Cardiac fibroblast (primary cell): ENCODE measurements around the gene TMEM135.
"Not testable (repeated sequence)": the region's sequence is repeated elsewhere in the genome, so short reads cannot be mapped to it uniquely, and the experiment has no call there.

ENCODE experiments used
- DNase-seq, 2 donors: peaks; one replicate each; pipeline versions ENCODE4 v3.0.0 to v3.0.0-alpha.2; 2010; ENCODE audit warnings: low read depth in 2 of 2
- H3K4me3 ChIP-seq, 2 donors: replicated peaks in 1 of 2; 1 replicate in 1 of 2; 2 replicates in 1 of 2; pipeline ENCODE4 v1.5.1; 2011; ENCODE audit warnings: low read depth in 2 of 2, low read length in 2 of 2, mild to moderate bottlenecking in 2 of 2, moderate library complexity in 1 of 2
- CTCF ChIP-seq: IDR thresholded peaks from one replicate; pipeline ENCODE4 v1.5.1; 2011; ENCODE audit warnings: low read depth, mild to moderate bottlenecking, low read length, inconsistent platforms

The TMEM135 gene

DNA sequence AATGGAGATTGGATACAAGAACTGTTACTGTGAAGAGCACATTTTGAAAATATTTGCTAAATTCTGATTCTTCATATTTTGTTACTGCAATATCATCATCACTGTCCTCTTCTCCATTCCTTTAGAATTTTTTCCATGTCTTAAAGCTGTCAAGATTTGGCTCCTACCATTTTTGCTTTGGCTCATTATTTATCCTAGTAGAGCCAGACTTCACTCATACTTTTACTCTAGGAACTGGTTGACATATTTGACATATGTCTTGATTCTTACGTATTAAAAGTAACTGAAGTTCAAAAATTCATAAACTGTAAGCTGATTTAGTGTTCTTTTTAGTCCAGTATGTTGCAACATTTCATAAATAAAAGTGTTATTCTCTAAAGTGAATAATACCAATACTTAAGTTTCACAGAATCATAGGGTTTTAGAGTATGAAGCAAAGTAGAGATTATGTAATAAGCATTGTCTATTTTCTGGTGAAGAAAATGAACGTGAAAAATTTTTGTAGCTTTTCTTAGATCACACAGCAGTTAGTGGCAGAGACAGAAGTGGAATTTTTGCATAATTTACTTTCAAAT lies 225.6 kb downstream of the TMEM135 start:
- H3K4me3 ChIP-seq, result no peak overlapping the region
- no peak for DNase-seq
- no peak for TF ChIP-seq CTCF

DNA sequence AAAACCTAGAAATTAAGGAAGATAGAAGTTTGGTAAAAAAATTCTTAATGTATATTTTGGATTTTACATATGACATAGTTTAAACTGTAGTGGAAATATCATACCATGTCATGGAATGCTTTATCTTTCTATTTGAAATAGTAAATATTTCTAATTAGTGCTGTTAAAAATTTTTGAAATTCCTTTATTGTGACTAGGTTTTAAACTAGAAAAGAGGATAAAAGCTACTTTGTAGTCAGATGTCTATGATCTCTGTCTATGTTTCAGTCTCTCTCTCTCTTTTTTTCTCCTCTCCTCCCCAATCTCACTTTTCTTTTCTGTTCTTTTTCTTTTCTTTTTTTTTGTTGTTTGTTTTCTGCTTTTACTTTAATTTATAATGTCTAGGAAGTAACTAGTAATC lies 226.2 kb downstream of the TMEM135 start:
- no peak for TF ChIP-seq CTCF
- DNase-seq, result peak in 1 of 2 donors; percentile 21
- H3K4me3 ChIP-seq, result no peak overlapping the region

DNA sequence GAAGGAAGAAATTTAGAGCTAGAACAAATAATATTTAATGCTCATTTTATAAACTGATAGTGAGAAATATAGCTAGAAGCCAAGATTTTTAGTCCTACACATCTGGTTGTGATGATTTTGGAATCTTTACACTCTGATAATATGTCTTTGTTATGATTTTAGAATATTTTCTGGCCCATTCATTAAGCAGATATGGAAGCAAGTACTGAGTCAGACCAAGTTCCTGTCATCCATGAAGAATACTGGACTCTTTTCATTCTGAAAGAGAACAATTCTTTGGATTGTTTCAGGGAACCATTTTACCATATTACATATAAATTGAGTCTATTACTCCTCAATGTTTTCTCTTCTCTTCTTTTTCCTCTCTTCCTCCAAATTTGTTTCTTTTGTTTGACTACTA lies 227.4 kb downstream of the TMEM135 start:
- TF ChIP-seq CTCF, result no peak
- DNase-seq, result peak; percentile 38 to 53

DNA sequence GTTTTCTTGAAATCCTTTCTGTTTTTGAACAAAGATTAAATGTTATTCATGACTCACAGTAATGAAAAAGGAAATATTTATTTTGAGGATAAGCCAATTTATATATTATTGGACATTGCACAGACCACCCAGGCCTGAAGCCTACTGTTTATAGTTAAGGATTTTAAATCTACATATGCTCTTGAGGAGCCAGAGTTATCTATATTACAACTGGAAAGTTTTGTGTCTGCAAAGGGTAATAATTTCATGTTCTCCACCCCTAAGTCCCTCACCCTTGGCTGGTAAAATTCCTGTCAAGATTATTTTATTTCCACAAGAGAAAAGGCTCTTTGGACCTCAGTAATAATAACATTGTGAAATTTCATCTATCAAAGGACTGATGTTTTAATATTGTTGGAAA lies 228.2 kb downstream of the TMEM135 start:
- no peak overlapping the region for H3K4me3 ChIP-seq
- DNase-seq, result no peak
- TF ChIP-seq CTCF, result no peak

More for the DNA sequence above, 227.4 kb downstream of the TMEM135 start:
- no peak overlapping the region for H3K4me3 ChIP-seq

DNA sequence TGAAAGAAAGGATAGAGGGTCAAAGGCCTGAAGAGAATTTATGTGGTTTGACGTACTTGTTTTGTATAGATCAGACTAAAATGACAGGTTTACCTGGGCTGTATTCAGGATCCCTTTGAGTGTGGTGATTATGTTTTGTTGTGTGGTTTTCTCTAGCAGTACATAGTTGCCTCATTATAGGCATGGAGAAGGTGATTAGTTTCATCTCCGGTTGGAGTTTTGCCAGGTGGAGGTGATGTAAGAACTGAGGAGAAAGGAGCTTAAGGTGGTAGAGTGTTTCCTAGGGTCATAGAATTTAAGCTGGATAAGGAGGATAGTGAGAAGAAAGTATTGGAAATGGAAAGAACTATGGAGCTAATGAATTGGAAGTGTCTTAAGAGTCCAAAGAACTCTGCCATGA lies 229.0 kb downstream of the TMEM135 start:
- TF ChIP-seq CTCF, result no peak
- DNase-seq, result no peak
- H3K4me3 ChIP-seq, result no peak overlapping the region

GRCh38 chr11:87271951-87272350 lies 234.2 kb downstream of the TMEM135 start:
- not testable (repeated sequence) for DNase-seq, H3K4me3 ChIP-seq

GRCh38 chr11:87275176-87275575 lies 237.4 kb downstream of the TMEM135 start:
- DNase-seq, result peak in 1 of 2 donors; percentile 46
- TF ChIP-seq CTCF, result no peak
- H3K4me3 ChIP-seq, result no peak overlapping the region
